ENCODE results near the gene H1-8. TPM values are rescaled to one million over a fixed set of nuclear protein-coding genes. Genes with fewer than 3 reads are reported as not detected.

Gene H1-8
- total RNA-seq, 3 donors from 2014 or later: not detected

GRCh38 chr3:129575233-129575996 lies 32.4 kb downstream of the H1-8 start:
- no peak for TF ChIP-seq CTCF (IDR thresholded peaks at IDR 0.05)
- H3K4me3 ChIP-seq: no peak overlapping the region
- H3K4me1 ChIP-seq (ENCODE audit: low read depth): peaks cover 10% of the 10 kb centered on the region
- intact Hi-C loops (cut with DNase I, micrococcal nuclease): no loop called here
- DNase-seq (no peak), ATAC-seq (no peak)
- no peaks in the 10 kb centered on the region for H3K9me3 ChIP-seq
- H3K36me3 ChIP-seq (ENCODE audit: low read depth): no peaks in the 10 kb centered on the region

GRCh38 chr3:129575997-129576384 lies 33.0 kb downstream of the H1-8 start:
- H3K4me3 ChIP-seq: no peak overlapping the region
- ATAC-seq (no peak), DNase-seq (no peak)
- intact Hi-C loops (cut with DNase I, micrococcal nuclease): no loop called here
- H3K36me3 ChIP-seq (ENCODE audit: low read depth): no peaks in the 10 kb centered on the region
- H3K4me1 ChIP-seq (ENCODE audit: low read depth): peaks cover 10% of the 10 kb centered on the region
- no peak for TF ChIP-seq CTCF (IDR thresholded peaks at IDR 0.05)
- H3K9me3 ChIP-seq: no peaks in the 10 kb centered on the region

GRCh38 chr3:129576514-129577352 lies 33.8 kb downstream of the H1-8 start:
- Histone ChIP-seq H3K36me3 (ENCODE audit: low read depth) (no peaks in the 10 kb centered on the region), H3K9me3 (no peaks in the 10 kb centered on the region), H3K4me3 (no peak overlapping the region), H3K4me1 (ENCODE audit: low read depth) (peaks cover 10% of the 10 kb centered on the region)
- ATAC-seq (peak; percentile 79), DNase-seq (peak; percentile 68 to 87 (median 76))
- no peak for TF ChIP-seq CTCF (IDR thresholded peaks at IDR 0.05)
- intact Hi-C loops (cut with DNase I, micrococcal nuclease): no loop called here

- peaks cover 10% of the 10 kb centered on the region for H3K4me1 ChIP-seq (ENCODE audit: low read depth)
- no peak for TF ChIP-seq CTCF (IDR thresholded peaks at IDR 0.05)
- H3K36me3 ChIP-seq (ENCODE audit: low read depth): no peaks in the 10 kb centered on the region
- intact Hi-C loops (cut with DNase I, micrococcal nuclease): no loop called here
- no peak overlapping the region for H3K4me3 ChIP-seq
- DNase-seq (peak in 2 of 3 donors; percentile 57 to 76), ATAC-seq (peak; percentile 28)
- H3K9me3 ChIP-seq: no peaks in the 10 kb centered on the region
These were observed 34.4 kb downstream of the H1-8 start for GRCh38 chr3:129577366-129577765.

GRCh38 chr3:129577925-129578786 lies 35.2 kb downstream of the H1-8 start:
- H3K9me3 ChIP-seq: no peaks in the 10 kb centered on the region
- ATAC-seq (peak; percentile 59), DNase-seq (peak in 1 of 3 donors; percentile 81)
- H3K4me1 ChIP-seq (ENCODE audit: low read depth): peaks cover 10% of the 10 kb centered on the region
- no peak overlapping the region for H3K4me3 ChIP-seq
- H3K36me3 ChIP-seq (ENCODE audit: low read depth): no peaks in the 10 kb centered on the region
- intact Hi-C loops (cut with DNase I, micrococcal nuclease): no loop called here
- TF ChIP-seq CTCF (IDR thresholded peaks at IDR 0.05): no peak
